GM12891 (cell line): ENCODE data around the gene CNTNAP5.

Experiments used
- PAX5 ChIP-seq: IDR thresholded peaks from 2 replicates; pipeline ENCODE4 v1.6.1; 2011; ENCODE audit warnings: low read length, moderate library complexity, mild to moderate bottlenecking; ENCODE audit not compliant: insufficient read depth, severe bottlenecking
- POLR2A ChIP-seq: IDR thresholded peaks from 2 replicates; pipeline ENCODE4 v1.6.1; 2011; ENCODE audit warnings: low read depth, low read length, control low read depth
- POLR2AphosphoS5 ChIP-seq: IDR thresholded peaks from 2 replicates; pipeline ENCODE4 v1.6.1; 2011; ENCODE audit warnings: low read depth, low read length, control low read depth
- POU2F2 ChIP-seq: IDR thresholded peaks from 2 replicates; pipeline ENCODE4 v1.6.1; 2011; ENCODE audit warnings: low read depth, mild to moderate bottlenecking, control low read depth, low read length, moderate library complexity
- SPI1 ChIP-seq: IDR thresholded peaks from 2 replicates; pipeline ENCODE4 v1.6.1; 2011; ENCODE audit warnings: low read depth, low read length, control low read depth
- TAF1 ChIP-seq: IDR thresholded peaks from 2 replicates; pipeline ENCODE4 v1.6.1; 2011; ENCODE audit warnings: low read depth, low read length, control low read depth

- TF ChIP-seq TAF1 (no peak), POLR2A (no peak), POLR2AphosphoS5 (no peak), SPI1 (no peak), PAX5 (no peak), POU2F2 (no peak)
These were observed 298.2 kb downstream of the CNTNAP5 start for GRCh38 chr2:124323321-124323720.
